Measurements from ENCODE around the gene CEP162.

GRCh38 chr6:84273048-84273809, 45.8 kb upstream of the CEP162 start:
- no peak for TF ChIP-seq EP300 (IDR thresholded peaks at IDR 0.05)
- TF ChIP-seq, protein P1, sequence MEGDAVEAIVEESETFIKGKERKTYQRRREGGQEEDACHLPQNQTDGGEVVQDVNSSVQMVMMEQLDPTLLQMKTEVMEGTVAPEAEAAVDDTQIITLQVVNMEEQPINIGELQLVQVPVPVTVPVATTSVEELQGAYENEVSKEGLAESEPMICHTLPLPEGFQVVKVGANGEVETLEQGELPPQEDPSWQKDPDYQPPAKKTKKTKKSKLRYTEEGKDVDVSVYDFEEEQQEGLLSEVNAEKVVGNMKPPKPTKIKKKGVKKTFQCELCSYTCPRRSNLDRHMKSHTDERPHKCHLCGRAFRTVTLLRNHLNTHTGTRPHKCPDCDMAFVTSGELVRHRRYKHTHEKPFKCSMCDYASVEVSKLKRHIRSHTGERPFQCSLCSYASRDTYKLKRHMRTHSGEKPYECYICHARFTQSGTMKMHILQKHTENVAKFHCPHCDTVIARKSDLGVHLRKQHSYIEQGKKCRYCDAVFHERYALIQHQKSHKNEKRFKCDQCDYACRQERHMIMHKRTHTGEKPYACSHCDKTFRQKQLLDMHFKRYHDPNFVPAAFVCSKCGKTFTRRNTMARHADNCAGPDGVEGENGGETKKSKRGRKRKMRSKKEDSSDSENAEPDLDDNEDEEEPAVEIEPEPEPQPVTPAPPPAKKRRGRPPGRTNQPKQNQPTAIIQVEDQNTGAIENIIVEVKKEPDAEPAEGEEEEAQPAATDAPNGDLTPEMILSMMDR (IDR thresholded peaks at IDR 0.05), result no peak

Data from tibial nerve (tissue), 4 donors.